H1 (cell line): Measurements from ENCODE around the gene CCDC200. TPM values are rescaled to one million over a fixed set of nuclear protein-coding genes. Genes with fewer than 3 reads are reported as not detected.

Experiments used
- CTCF ChIA-PET: fragments of 300-600 bp; sonication (Branson Sonifier 250); formaldehyde crosslinking; loops from one replicate; lab custom pipeline; 2021; ENCODE audit not compliant: partially characterized antibody; lab: Charles Lee
- POLR2A ChIA-PET: fragments of 300-600 bp; sonication (Branson Sonifier 250); formaldehyde crosslinking; loops from one replicate; lab custom pipeline; 2021; ENCODE audit warnings: inconsistent platforms; ENCODE audit not compliant: partially characterized antibody; lab: Charles Lee
- DNase-seq, 2 experiments: peaks; one replicate each; pipeline versions ENCODE4 v3.0.0 to v3.0.0-alpha.2; 2010 to 2022; ENCODE audit warnings: low spot score in 2 of 2, low read depth in 1 of 2, mixed read lengths in 1 of 2
- FAIRE-seq: peaks from 2 replicates; lab custom pipeline; 2011; peaks lifted over from hg19 to GRCh38; lab: Jason Lieb, UNC
- H2AFZ ChIP-seq: 2 replicates; pipeline ENCODE4 v1.8.1; 2012; ENCODE audit warnings: low read length, inconsistent platforms
- H2AK5ac ChIP-seq: 2 replicates; pipeline ENCODE4 v1.6.1; 2013; ENCODE audit warnings: low read depth, low read length
- H2BK120ac ChIP-seq: replicated peaks from 2 replicates; pipeline ENCODE3; 2013; ENCODE audit warnings: low read depth, low read length, inconsistent platforms
- H2BK12ac ChIP-seq: 2 replicates; pipeline ENCODE4 v1.6.1; 2013; ENCODE audit warnings: low read depth, low read length
- H2BK15ac ChIP-seq: 2 replicates; pipeline ENCODE4 v1.6.1; 2013; ENCODE audit warnings: low read length
- H2BK20ac ChIP-seq: 2 replicates; pipeline ENCODE4 v1.6.1; 2013; ENCODE audit warnings: low read length
- H2BK5ac ChIP-seq: 2 replicates; pipeline ENCODE4 v1.6.1; 2013; ENCODE audit warnings: low read depth, low read length
- H3K14ac ChIP-seq: 2 replicates; pipeline ENCODE4 v1.6.1; 2013; ENCODE audit warnings: inconsistent platforms; ENCODE audit not compliant: insufficient read length
- H3K18ac ChIP-seq: 2 replicates; pipeline ENCODE4 v1.6.1; 2013; ENCODE audit warnings: low read length; ENCODE audit errors: extremely low read depth
- H3K23ac ChIP-seq: 2 replicates; pipeline ENCODE4 v1.6.1; 2013; ENCODE audit warnings: inconsistent platforms; ENCODE audit not compliant: insufficient read length
- H3K23me2 ChIP-seq: 2 replicates; pipeline ENCODE4 v1.6.1; 2013; ENCODE audit warnings: low read depth, low read length
- H3K27ac ChIP-seq: 2 replicates; pipeline ENCODE4 v1.6.1; 2011; ENCODE audit warnings: low read depth, low read length, inconsistent platforms
- H3K27me3 ChIP-seq, 4 experiments: replicated peaks in 1 of 4; 1 replicate in 1 of 4; 2 replicates in 3 of 4; pipeline versions ENCODE4 v1.6.1 to v1.8.1; 2011 to 2013; ENCODE audit warnings: low read length in 3 of 4, mild to moderate bottlenecking in 3 of 4, inconsistent platforms in 2 of 4, mixed read lengths in 2 of 4, moderate library complexity in 1 of 4; ENCODE audit not compliant: control insufficient read depth in 3 of 4, insufficient read depth in 3 of 4; ENCODE audit errors: extremely low read depth in 1 of 4
- H3K36me3 ChIP-seq, 4 experiments: 2 replicates each; pipeline versions ENCODE4 v1.6.1 to v1.8.1; 2011 to 2013; ENCODE audit warnings: mild to moderate bottlenecking in 4 of 4, low read length in 3 of 4, moderate library complexity in 2 of 4, control low read depth in 1 of 4, inconsistent platforms in 1 of 4; ENCODE audit not compliant: insufficient read depth in 4 of 4, control insufficient read depth in 2 of 4
- H3K4ac ChIP-seq: replicated peaks from 2 replicates; pipeline ENCODE3; 2013; ENCODE audit warnings: low read length, low read depth, mixed read lengths, inconsistent platforms; ENCODE audit not compliant: insufficient read length
- H3K4me1 ChIP-seq, 4 experiments: replicated peaks in 1 of 4; 1 replicate in 1 of 4; 2 replicates in 3 of 4; pipeline versions ENCODE4 v1.6.1 to v1.8.1; 2011 to 2013; ENCODE audit warnings: low read length in 3 of 4, inconsistent platforms in 2 of 4, mixed read lengths in 1 of 4; ENCODE audit not compliant: insufficient read depth in 4 of 4, control insufficient read depth in 3 of 4
- H3K4me2 ChIP-seq, 2 experiments: 2 replicates each; pipeline versions ENCODE4 v1.6.1 to v1.8.1; 2011 to 2013; ENCODE audit warnings: low read depth in 2 of 2, low read length in 2 of 2, control low read depth in 1 of 2, inconsistent platforms in 1 of 2, mild to moderate bottlenecking in 1 of 2; ENCODE audit not compliant: insufficient read depth in 1 of 2
- H3K4me3 ChIP-seq, 4 experiments: fragments of 200-600, 300-600 bp in 1 of 4; sonication (generic), shearing (Covaris generic), sonication (Bioruptor Twin) in 1 of 4; 2 replicates each; pipeline versions ENCODE4 v1.5.1 to v1.8.1; 2011 to 2016; ENCODE audit warnings: low read length in 4 of 4, low read depth in 3 of 4, control low read depth in 2 of 4, inconsistent platforms in 2 of 4, mild to moderate bottlenecking in 2 of 4, mixed read lengths in 1 of 4, moderate library complexity in 1 of 4; ENCODE audit not compliant: insufficient read depth in 2 of 4; ENCODE audit errors: extremely low read depth in 1 of 4
- H3K56ac ChIP-seq: replicated peaks from 2 replicates; pipeline ENCODE3; 2013; ENCODE audit warnings: low read depth, mild to moderate bottlenecking, mixed read lengths, low read length, inconsistent platforms; ENCODE audit not compliant: insufficient read length
- H3K79me1 ChIP-seq: 2 replicates; pipeline ENCODE4 v1.6.1; 2013; ENCODE audit warnings: low read depth, low read length, control low read depth
- H3K79me2 ChIP-seq, 2 experiments: 2 replicates each; pipeline versions ENCODE4 v1.6.1 to v1.8.1; 2012 to 2013; ENCODE audit warnings: low read length in 2 of 2, mild to moderate bottlenecking in 2 of 2, inconsistent platforms in 1 of 2; ENCODE audit not compliant: insufficient read depth in 2 of 2, control insufficient read depth in 1 of 2
- H3K9ac ChIP-seq, 4 experiments: replicated peaks in 1 of 4; 1 replicate in 1 of 4; 2 replicates in 3 of 4; pipeline versions ENCODE4 v1.6.1 to v1.8.1; 2011 to 2013; ENCODE audit warnings: low read depth in 3 of 4, low read length in 3 of 4, control low read depth in 2 of 4, mild to moderate bottlenecking in 2 of 4, moderate library complexity in 2 of 4, inconsistent platforms in 1 of 4; ENCODE audit errors: extremely low read depth in 1 of 4
- H3K9me3 ChIP-seq, 2 experiments: 2 replicates each; pipeline versions ENCODE4 v1.6.1 to v1.8.1; 2012 to 2013; ENCODE audit warnings: mild to moderate bottlenecking in 2 of 2, moderate library complexity in 2 of 2, control low read depth in 1 of 2, inconsistent platforms in 1 of 2, low read depth in 1 of 2, low read length in 1 of 2, mixed read lengths in 1 of 2; ENCODE audit not compliant: insufficient read depth in 2 of 2
- H4K20me1 ChIP-seq, 2 experiments: replicated peaks in 1 of 2; 2 replicates each; pipeline versions ENCODE3 to v1.8.1; 2011 to 2013; ENCODE audit warnings: inconsistent platforms in 2 of 2, low read length in 2 of 2, mild to moderate bottlenecking in 1 of 2; ENCODE audit not compliant: insufficient read depth in 2 of 2, control insufficient read depth in 1 of 2
- H4K5ac ChIP-seq: 2 replicates; pipeline ENCODE4 v1.6.1; 2013; ENCODE audit warnings: low read length, low read depth, mixed read lengths, inconsistent platforms; ENCODE audit not compliant: insufficient read length
- H4K8ac ChIP-seq: 2 replicates; pipeline ENCODE4 v1.8.0; 2013; ENCODE audit warnings: mild to moderate bottlenecking, moderate library complexity, low read length, inconsistent platforms; ENCODE audit not compliant: insufficient read depth; ENCODE audit errors: extremely low read depth
- H4K91ac ChIP-seq: replicated peaks from 2 replicates; pipeline ENCODE3; 2013; ENCODE audit warnings: low read length, mixed read lengths, inconsistent platforms; ENCODE audit not compliant: insufficient read length
- ASH2L ChIP-seq: fragments of 200-600, 300-600 bp; sonication (generic); IDR thresholded peaks from one replicate; pipeline ENCODE4 v1.7.1; 2017; ENCODE audit warnings: low read length
- CHD2 ChIP-seq: IDR thresholded peaks from 2 replicates; pipeline ENCODE4 v1.6.1; 2012; ENCODE audit warnings: low read length, improper control_type of control experiment
- CTBP2 ChIP-seq: IDR thresholded peaks from 2 replicates; pipeline ENCODE4 v1.7.0; 2011; ENCODE audit warnings: borderline replicate concordance, mild to moderate bottlenecking, moderate library complexity, mixed read lengths, low read length; ENCODE audit not compliant: insufficient read depth, insufficient read length
- CTCF ChIP-seq, 3 experiments: IDR thresholded peaks; 1 replicate in 2 of 3; 2 replicates in 1 of 3; pipeline versions ENCODE4 v1.5.1 to v1.6.1; 2011; ENCODE audit warnings: low read length in 3 of 3, mild to moderate bottlenecking in 3 of 3, inconsistent platforms in 2 of 3, low read depth in 1 of 3, moderate library complexity in 1 of 3; ENCODE audit not compliant: insufficient read depth in 1 of 3; ENCODE audit errors: control extremely low read depth in 1 of 3
- GTF2F1 ChIP-seq: IDR thresholded peaks from 2 replicates; pipeline ENCODE4 v1.6.1; 2012; ENCODE audit warnings: low read depth, low read length, improper control_type of control experiment, borderline replicate concordance
- PHF8 ChIP-seq: fragments of 200-600 bp; sonication (generic); conservative IDR thresholded peaks from 2 replicates; pipeline ENCODE4 v1.7.1; 2012; ENCODE audit warnings: low read depth, mild to moderate bottlenecking, inconsistent platforms, low read length, moderate library complexity
- RBBP5 ChIP-seq: IDR thresholded peaks from 2 replicates; pipeline ENCODE4 v1.7.1; 2012; ENCODE audit warnings: low read depth, mild to moderate bottlenecking, inconsistent platforms, low read length, moderate library complexity, borderline replicate concordance
- SP4 ChIP-seq: IDR thresholded peaks from 2 replicates; pipeline ENCODE4 v1.6.1; 2012; ENCODE audit warnings: low read length, inconsistent platforms
- USF2 ChIP-seq: IDR thresholded peaks from 2 replicates; pipeline ENCODE4 v1.6.1; 2011; ENCODE audit warnings: low read length, improper control_type of control experiment
- WGBS, 2 experiments: shearing (Covaris generic) in 1 of 2; methylation state at CpG; one replicate each; pipeline versions ENCODE4 v1.1.6 to v1.1.7; 2013 to 2015; ENCODE audit warnings: low lambda C conversion rate in 2 of 2, mixed read lengths in 2 of 2, inconsistent platforms in 1 of 2, low coverage in 1 of 2, missing lambda C conversion rate in 1 of 2; ENCODE audit not compliant: insufficient replicate concordance in 2 of 2, insufficient coverage in 1 of 2, insufficient read length in 1 of 2; ENCODE audit errors: extremely low coverage in 1 of 2, missing lambda C conversion rate in 1 of 2; 5-methylcytosine and 5-hydroxymethylcytosine counted together
- polyA plus RNA-seq, 7 experiments: library from polyadenylated mRNA; depleted of rRNA in 3 of 7; stranded (reverse) in 5 of 7; unstranded in 2 of 7; fragments of >200 nt in 5 of 7; fragments of 200-250 nt in 2 of 7; gene quantifications; 1 replicate in 5 of 7; 2 replicates in 1 of 7; 4 replicates in 1 of 7; pipeline versions ENCODE4 v1.2.1 to v1.2.3, GENCODE V29; 2011 to 2013; ENCODE audit warnings: missing spikeins in 2 of 7, mixed read lengths in 2 of 7
- total RNA-seq: library from RNA; stranded (reverse); fragmentation: NEBNext Ultra II Directional; extraction: Animal tissue kit (Norgen Biotek cat#: 25700); gene quantifications from 2 replicates; pipeline ENCODE4 v1.2.1, GENCODE V29; 2021

CCDC200 gene
- total and polyA plus RNA-seq, 2 of the 8 experiments (the other 6 are each of a cell fraction or from before 2014, with no cell fraction given) = 0.11 TPM; not detected in 1

GRCh38 chr17:43211123-43211479 lies 17.3 kb downstream of the CCDC200 start:
- H3K14ac ChIP-seq = no peak overlapping the region
- no peak overlapping the region for H2BK15ac ChIP-seq
- WGBS, 2 experiments = 73% methylated on average over 2 of the region's 2 CpGs; no CpG with 5 or more reads in 1 of the 2 experiments
- H4K91ac ChIP-seq = no peak overlapping the region
- DNase-seq (no peak), FAIRE-seq (no peak)
- no peak overlapping the region for H2BK120ac ChIP-seq
- peak overlapping the region in 1 of 4 experiments; percentile 56; a peak in 1 of 7 replicates for H3K9ac ChIP-seq
- H3K9me3 ChIP-seq = no peaks in the 10 kb centered on the region
- H3K18ac ChIP-seq = no peak overlapping the region
- H2BK12ac ChIP-seq = no peak overlapping the region
- no peak overlapping the region for H2BK5ac ChIP-seq
- H4K20me1 ChIP-seq = no peaks in the 10 kb centered on the region
- no peak overlapping the region for H3K27ac ChIP-seq
- POLR2A ChIA-PET = interaction anchor here (0.7 to 10.3 kb wide), 12 partner anchors 9 to 387 kb away, joined by 3 to 123 read pairs (median 3); partner anchors contain the start of genes BECN1 and RPL27
- H2BK20ac ChIP-seq = no peak overlapping the region
- peak overlapping the region; percentile 59 to 82 (median 76) for H3K4me3 ChIP-seq
- H3K36me3 ChIP-seq = peaks cover 0 to 2% (median 0%) of the 10 kb centered on the region in 4 experiments; a peak in 2 of 8 replicates
- H3K79me1 ChIP-seq = no peaks in the 10 kb centered on the region
- H2AK5ac ChIP-seq = no peak overlapping the region
- 0 out of 2 replicates have a peak overlapping the region, but pooled peaks have one; percentile 58 for H2AFZ ChIP-seq
- peaks cover 8% of the 10 kb centered on the region; the same call in 1 of the 2 replicates for H3K23me2 ChIP-seq
- no peak overlapping the region for H3K23ac ChIP-seq
- CTCF ChIA-PET = interaction anchor here (0.8 to 1.3 kb wide), 4 partner anchors 18 to 187 kb away, joined by 3 to 5 read pairs (median 3); no protein-coding TSS in a partner anchor
- no peak overlapping the region for H3K56ac ChIP-seq
- no peak overlapping the region for H3K4ac ChIP-seq
- H4K8ac ChIP-seq = no peak overlapping the region
- H3K27me3 ChIP-seq = peaks cover 0 to 2% (median 0%) of the 10 kb centered on the region in 4 experiments; a peak in 1 of 7 replicates
- peak overlapping the region; percentile 69 to 91 for H3K4me2 ChIP-seq
- no peaks in the 10 kb centered on the region for H3K79me2 ChIP-seq
- H3K4me1 ChIP-seq = peaks cover 0 to 5% (median 3%) of the 10 kb centered on the region in 4 experiments; a peak in 4 of 7 replicates
- H4K5ac ChIP-seq = no peak overlapping the region
- no peak for TF ChIP-seq ASH2L
- TF ChIP-seq CTBP2 = no peak
- no peak for TF ChIP-seq RBBP5
- TF ChIP-seq CTCF (IDR thresholded peaks at IDR 0.05; ENCODE audit: control extremely low read depth in 1 of 3, insufficient read depth in 1 of 3, low read depth in 1 of 3, low read length in 3 of 3) = no peak
- no peak for TF ChIP-seq SP4
- no peak for TF ChIP-seq PHF8
- TF ChIP-seq CHD2 = no peak
- TF ChIP-seq USF2 = no peak
- no peak for TF ChIP-seq GTF2F1
